Left renal pelvis (tissue), 4 donors: Measurements from ENCODE around the gene PPP6R3. TPM values are rescaled to one million over a fixed set of nuclear protein-coding genes. Genes with fewer than 3 reads are reported as not detected.

ENCODE experiments used
- DNase-seq, 4 donors: peaks; one replicate each; pipeline ENCODE4 v3.0.0-alpha.2; 2013; ENCODE audit warnings: low read depth in 4 of 4, low spot score in 3 of 4
- polyA plus RNA-seq, 4 donors: library from polyadenylated mRNA; unstranded; fragments of 120-200 nt; gene quantifications; one replicate each; pipeline ENCODE4 v1.2.1, GENCODE V29; 2013; ENCODE audit not compliant: insufficient read length in 4 of 4

Gene PPP6R3
- polyA plus RNA-seq, 4 donors, result 69.0 to 114 (median 102) TPM

DNA sequence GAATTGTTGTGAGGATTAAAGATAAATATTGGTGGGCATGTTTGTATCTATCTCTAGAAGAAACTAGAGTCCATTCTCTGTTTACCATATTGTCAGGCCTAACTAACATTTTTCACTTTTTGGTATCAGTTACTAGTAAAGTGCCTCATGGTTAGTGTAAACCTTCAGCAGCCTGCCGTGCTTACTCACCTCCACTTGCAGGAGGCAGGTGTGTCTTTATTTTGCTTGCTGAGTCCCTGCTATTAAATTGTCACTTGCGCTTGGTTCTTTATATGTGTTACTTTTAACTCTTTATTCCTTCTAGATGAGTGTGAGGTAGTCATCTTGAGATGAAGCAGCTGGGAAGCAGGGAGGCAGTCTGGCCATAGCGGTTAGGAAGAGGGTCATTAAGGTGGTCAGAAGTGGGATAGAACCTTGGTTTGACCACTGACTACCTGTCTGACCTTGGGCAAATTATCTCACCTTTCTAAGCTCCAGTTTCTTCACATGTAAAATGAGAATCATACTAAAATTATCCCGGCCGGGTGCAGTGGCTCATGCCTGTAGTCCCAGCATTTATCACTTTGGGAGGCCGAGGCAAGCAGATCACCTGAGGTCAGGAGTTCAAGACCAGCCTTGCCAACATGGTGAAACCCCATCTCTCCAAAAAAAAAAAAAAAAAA is 21.2 kb downstream of the PPP6R3 start:
- DNase-seq, result no peak

DNA sequence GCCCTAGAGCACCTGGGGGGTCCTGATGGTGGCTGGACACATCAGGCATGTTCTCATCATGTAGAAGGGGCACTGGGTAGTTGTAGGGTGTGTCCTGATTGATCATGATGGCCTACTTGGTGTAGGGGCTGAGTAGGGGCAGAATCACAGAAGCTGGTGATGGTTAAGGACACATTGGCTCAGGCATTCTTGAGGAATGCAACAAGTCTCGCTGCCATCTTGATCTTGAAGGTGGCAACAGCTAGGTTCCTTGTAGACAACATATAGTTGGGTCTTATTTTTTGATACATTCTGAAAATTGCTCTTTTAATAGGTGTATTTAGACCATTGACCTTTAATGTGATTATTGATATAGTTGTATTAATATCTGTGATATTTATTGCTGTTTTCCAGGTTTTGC is 28.1 kb downstream of the PPP6R3 start:
- no peak for DNase-seq

DNA sequence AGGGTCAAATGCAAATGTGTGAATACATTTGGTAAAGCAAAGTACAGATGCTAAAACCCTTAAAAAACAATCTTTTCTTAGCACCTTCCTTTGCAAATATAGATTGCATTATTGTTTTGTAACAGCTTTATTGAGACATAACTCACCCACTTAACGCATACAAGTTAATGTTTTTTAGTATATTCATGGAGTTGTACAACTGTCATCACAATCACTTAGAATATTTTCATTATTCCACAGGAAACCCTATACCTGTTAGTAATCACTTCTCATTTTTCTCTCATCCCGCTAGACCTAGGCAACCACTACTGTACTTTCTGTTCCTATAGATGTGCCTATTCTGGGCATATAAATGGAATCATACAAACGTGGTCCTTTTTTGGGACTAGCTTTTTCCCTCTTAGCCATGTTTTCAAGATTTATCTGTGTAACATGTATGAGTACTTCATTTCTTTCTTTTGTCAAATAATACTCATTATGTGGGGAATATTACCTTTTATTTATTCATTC is 34.7 kb downstream of the PPP6R3 start:
- DNase-seq, result no peak

DNA sequence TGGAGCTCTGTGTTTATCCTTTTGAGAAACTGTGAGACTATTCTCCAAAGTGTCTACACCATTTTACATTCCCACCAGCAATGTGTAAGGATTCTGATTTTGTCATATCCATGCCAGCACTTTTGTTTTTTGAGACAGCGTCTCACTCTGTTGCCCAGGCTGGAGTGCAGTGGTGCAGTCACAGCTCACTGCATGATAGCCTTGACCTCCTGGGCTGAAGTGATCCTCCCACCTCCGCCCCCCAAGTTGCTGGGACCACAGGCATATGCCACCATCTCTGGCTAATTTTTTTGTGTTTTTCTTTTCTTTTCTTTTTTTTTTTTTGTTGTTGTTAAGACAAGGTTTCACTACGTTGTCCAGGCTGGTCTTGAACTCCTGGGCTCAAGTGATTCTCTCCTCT is 35.3 kb downstream of the PPP6R3 start:
- DNase-seq, result no peak

DNA sequence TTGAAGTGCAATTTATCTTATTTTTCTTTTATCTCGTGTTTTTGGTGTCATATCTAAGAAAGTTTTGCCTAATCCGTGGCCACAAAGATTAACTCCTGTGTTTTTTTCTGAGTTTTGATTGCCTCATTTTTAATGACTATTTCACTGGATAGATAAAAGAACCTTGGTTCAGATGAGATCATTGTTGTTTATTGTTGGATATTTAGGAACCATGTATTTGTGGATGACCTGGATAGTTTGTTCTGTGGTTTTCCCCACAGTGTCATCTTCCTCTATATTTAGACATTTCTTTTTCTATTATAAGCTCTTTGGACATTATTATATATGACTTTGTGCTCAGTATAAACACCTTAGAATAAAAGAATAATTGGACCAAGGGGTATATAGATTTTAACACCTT is 37.2 kb downstream of the PPP6R3 start:
- no peak for DNase-seq

DNA sequence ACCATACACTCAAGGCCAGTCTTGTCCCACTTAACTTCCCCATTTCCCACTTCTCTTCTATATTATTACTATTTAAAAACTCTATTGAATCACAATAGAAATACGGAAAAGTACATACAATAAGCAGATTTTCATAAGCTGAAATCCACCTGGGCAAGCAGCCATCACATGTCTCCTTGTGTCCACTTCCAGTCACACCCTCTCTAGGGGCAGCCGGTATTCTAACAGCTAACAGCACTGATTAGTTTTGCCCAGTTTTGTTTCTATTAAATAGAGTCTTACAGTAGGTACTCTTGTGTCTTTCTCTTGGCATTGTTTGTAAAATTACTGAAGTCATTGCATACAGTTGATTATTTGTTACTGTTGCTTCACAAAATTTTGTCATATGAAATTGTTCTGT is 37.8 kb downstream of the PPP6R3 start:
- no peak for DNase-seq

DNA sequence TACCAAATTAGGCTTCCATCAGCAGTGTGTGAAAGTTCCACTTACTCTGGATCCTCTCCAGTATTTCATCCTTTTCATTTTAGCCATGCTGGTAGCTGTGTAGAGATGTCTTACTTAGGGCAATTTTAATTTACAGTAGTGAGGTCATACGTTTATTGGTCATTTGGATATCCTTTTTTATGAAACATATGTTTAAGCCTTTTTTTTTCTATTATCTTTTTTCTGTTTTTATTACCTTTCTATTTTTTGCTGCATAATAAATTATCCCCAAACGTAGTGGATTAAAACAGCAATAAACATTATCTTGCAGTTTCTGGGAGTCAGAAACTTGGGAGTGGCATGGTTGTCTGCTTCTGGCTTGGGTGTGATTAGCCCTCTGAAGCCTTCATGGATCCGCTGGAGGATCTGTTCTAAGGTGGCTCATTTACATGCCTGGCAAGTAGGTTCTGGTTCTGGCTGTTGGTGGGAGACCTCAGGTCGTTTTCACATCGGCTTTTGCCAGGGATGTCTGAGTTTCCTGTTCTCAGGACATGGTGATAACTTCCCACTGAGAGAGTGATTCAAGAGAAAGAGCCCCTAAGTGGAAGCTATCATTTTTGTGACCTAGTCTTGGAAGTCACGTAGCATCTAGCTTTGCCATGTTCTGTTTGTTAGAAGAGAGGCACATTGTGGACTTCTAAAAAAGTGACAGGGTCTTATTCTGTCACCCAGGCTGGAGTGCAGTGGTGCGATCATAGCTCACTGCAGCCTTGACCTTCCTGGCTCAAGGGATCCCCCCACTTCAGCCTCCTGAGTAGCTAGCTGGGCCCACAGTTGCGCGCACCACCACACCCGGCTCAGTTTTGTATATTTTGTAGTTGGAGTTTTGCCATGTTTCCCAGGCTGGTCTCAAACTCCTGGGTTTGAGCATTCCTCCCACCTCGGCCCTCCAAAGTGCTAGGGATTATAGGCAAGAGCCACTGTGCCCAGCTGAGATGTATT is 38.6 kb downstream of the PPP6R3 start:
- no peak for DNase-seq

DNA sequence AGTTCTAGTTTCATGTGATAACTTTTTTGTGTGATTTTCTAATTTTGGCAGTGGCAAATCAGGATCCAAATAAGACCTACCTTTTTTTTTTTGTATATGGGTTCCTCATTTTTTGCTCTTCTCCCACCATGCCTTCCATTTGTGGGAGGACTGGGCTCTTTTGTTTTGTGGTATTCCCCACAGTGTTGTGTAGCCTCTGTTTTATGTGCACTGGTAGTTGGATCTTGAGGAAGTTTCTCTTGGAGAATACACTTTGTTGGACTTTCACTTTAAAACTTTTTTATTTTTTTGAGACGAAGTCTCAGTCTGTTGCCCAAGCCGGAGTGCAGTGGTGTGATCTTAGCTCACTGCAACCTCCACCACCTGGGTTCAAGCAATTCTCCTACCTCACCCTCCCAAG is 39.7 kb downstream of the PPP6R3 start:
- no peak for DNase-seq

DNA sequence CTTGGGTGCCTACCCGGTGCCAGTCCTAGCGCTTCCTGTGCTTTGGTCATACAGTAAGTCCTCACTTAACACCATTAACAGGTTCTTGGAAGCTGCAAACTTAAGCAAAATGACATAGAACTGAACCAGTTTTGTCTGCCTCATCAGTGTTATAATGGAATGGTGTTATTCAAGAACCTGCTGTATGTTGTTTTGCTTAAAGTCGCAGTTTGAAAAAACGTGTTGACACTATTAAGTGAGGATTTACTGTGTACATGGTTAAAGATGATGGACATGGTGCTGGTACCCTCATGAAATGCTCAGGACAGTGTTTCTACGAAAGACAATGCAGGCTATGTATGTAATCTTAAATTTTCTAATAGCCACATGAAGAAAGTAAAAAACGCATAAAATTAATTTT is 41.3 kb downstream of the PPP6R3 start:
- no peak for DNase-seq

DNA sequence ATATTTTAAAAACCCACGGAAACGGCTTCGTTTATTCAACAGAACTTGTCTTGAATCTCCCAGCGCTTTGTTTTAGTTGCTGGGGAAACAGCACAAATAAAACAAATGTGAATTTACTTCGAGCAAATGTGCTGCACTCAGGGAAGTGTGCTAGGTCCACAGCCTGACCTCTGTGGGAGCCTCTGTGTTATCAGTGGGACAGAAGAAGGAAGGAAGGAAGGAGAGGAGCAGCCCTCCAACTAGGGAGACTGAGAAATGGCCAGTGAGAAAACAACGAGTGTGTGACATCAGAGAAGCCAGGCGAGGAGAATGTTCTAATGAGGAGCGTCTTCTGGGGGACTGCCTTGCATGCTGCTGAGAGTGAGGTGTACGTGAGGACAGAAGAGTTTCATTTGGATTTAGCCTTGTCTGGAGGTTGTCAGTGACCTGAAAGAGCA is 42.7 kb downstream of the PPP6R3 start:
- no peak for DNase-seq

DNA sequence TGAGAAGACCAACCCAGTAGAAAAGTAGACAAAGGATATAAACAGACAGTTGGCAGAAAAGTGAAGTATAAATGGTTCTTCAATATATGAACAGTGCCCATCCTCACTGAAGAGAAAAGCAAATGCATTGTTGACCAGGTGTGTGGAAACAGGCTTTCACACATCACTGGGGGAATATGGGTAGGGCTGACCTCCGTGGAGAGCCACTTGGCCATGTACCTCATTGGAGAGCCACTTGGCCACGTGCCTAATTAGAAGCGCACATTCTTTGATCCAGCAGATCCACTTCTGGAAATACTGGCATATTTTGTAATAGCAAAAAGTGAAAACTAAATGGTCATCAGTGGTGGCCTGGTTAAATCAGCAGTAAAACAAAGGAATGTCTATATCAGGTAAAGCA is 43.2 kb downstream of the PPP6R3 start:
- no peak for DNase-seq

DNA sequence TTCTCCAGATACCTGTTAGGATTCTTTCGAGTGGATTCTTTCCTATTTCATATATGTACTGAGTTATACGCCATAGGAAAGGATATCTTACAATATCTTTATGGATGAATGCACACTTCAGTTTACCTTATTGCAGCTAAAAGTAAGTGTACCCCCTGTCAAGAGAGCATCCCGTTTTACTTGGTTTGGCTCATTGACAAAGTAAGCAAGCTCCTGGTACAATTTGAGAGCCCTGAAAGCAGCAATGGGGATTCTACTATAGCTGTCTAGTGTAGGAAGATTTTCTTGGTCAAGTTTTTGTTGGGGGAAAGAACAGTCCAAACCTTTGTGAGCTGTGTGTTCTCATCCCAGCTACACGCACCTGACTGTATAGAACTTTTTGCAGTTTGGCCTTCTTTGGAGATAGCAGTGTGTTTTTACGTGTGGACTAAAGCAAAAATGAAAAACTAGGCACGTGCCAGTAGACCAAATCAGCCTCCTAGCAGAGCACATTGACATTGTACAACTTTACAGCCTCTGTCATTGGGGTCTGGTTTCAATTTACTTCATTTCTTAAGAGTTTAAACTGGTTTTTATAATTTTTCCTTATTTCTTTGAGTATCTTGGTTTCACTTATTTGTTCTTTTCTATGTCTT is 44.0 kb downstream of the PPP6R3 start:
- no peak for DNase-seq

DNA sequence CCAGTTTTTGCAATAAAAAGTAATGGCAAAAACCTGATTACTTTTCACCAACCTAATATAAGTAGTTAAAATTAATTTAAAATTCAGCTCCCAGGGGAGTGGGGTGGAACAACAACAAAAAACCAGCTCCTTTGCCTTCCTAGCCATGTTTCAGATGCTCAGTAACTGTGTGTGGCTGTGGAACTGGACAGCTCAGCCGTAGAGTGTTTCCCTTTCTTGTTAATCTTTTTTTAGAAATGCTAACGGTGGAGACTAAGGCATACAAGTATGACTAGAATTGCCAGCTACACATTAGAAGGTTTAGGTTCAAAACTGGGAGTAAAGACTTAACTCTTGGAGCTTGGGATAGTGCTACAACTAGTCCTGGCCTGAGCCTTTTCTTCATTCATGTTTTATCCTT is 45.0 kb downstream of the PPP6R3 start:
- DNase-seq, result no peak

DNA sequence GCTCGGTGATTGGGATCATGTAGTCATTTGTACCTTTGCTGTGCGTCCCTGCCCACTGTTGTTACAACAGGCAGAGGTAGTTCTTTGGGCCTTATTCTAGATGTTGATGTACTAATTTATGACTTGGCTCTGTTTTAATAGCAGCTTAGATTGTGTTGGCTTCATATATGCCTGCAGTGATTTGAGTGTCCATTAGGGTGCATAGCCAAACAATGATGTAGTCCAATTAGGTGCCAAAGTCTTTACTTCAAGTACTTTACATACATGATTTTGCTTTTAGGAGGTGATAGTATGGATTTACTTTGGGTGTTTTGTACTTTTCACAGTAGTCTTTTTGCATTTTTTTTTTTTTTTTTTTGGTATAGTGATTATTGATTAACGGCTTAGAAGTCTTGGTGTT is 46.4 kb downstream of the PPP6R3 start:
- no peak for DNase-seq

DNA sequence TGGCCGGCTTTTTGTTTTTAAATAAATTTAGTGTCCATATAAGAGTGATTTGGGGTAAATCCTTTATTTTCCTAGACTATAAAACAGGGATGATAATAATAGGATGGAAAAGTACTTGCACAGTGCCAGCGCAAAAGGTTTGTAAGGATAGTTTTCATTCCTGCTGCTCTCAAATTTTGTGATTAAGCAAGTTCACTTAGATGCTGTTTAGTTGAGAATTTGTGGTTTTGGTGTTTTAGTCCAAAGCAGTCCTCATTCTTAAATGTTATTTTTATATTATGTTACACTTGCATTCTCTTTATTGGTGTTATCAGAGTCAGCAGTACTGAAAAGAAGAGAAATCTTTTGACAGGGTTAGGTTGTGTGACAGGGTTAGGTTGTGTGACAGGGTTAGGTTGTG is 47.9 kb downstream of the PPP6R3 start:
- no peak for DNase-seq

DNA sequence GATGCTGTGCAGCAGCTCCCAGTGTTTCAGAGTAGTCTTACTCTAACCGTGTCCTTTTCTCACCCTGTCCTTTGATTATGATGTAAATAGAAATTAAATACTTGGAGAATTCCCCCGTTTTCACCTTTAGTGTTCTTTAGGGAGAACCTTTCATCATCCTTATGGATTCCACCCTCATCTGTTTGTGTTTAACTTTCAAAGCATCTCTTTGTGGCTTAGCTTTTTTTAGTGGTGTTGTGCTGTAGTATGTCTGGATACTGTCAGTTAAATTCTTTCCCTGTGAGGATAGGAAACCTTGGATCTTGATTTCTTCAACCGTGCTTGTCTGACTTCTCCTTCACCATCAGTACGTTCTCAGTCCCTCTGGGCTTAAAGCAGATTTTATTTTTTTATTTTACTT is 48.5 kb downstream of the PPP6R3 start:
- DNase-seq, result no peak

DNA sequence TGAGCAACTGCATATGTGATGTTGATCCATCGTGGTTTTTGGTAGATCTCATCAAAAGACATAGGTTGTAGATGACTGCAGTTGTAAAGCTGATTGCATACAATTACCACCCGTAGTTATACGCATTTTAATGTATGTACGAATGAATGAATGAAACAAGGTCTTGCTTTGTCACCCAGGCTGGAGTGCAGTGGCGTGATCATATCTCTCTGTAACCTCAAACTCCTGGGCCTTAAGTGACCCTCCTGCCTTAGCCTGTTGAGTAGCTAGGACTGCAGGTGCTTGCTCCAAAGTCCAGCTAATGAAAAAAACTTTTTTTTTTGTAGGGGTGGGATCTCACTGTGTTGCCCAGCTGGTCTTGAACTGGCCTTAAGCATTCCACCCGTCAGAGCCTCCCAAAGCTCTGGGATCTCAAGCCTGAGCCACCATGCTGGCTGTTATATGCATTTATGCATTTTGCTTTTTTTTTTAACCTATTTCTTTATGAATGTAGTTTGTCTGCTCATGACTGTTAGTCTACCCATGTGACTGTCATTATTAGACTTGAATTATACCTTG is 53.5 kb downstream of the PPP6R3 start:
- DNase-seq, result no peak

DNA sequence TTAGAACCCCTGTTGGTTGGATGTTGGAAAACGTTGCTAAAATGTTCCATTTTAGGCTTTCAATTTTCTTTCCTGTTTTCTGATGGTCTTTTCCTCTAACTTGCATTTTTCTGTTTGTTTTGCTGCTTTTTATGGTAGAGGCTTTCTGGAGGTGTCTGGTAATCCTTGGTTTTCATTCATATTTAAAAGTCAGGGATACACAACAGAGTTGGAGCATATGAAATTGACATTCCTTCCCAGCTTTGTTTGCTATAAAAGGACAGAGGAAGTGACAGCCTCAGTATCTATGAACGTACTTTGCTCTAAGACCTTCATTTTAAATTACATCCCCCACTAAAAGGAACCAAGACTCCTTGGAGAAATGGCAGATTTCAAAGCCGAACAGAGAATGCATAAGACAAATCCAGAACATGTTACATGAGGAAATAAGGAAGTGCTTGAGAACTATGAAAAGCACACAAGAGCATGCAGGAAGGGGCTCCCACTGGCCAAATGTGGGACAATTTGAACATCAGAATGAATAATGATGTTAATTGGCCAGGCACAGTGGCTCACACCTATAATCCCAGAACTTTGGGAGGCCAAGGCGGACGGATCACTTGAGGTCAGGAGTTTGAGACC is 56.7 kb downstream of the PPP6R3 start:
- DNase-seq, result no peak

DNA sequence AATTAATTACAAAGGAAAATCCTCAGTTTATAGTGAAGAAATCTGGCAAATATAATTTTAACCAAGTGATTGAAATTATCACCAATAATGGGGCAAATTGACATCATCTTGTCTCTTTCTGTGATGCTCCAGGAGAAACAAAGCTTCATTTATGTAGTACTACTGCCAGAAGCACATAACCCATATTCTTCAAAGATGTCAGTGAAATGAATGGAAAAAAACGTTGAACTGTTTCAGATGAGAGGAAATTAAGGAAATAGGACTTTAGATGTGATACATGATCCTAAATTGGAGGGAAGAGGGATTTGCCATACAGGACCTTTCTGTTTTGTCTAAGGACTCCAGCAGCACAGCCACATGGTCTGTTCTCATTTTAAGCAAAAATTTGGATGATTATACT is 57.6 kb downstream of the PPP6R3 start:
- DNase-seq, result no peak

DNA sequence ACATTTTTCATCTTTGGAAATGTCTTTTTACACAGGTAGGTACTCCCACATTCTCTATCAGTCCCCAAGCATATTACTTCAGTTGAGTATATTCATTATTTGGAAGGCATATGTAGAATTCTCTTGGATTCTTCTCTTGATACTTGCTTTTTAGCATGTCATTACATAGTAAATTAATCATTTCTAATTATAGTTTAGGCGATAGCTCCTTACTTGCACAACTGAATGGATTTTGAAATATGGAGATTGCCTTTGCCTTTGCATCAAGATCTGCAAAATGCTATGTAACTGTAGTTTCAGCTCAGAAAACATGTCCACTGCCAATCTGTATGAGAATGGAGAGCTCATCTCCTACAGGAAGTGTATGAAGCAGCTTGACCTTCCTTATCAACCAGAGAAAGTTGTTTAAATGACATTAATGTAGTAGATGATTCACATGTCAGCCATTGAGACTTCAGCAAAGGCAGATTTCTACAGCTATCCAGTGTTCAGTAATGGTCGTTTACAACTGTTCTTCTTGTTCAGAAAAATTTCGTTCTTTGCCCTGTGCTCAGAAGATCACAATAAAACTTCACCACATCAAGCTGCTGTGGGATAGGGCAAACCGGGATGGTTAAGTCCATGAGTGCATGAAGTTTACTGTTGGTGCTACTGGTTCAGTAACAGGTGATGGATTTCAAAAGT is 61.6 kb downstream of the PPP6R3 start:
- no peak for DNase-seq
